ENCODE measurements around the gene MTFP1.

GRCh38 chr22:30470655-30471054, 45.1 kb downstream of the MTFP1 start:
- TF ChIP-seq CTCF (conservative IDR thresholded peaks at IDR 0.05; ENCODE audit: low read length) = no peak
- TF ChIP-seq EZH2phosphoT487 (IDR thresholded peaks at IDR 0.05; ENCODE audit: borderline replicate concordance) = no peak
